Kidney epithelial cell (primary cell): ENCODE data around the gene NDUFV3. TPM values are rescaled to one million over a fixed set of nuclear protein-coding genes. Genes with fewer than 3 reads are reported as not detected.
A peak's percentile ranks its signal among the peaks of the same experiment; 100 is the strongest.

Experiments
- DNase-seq: peaks from one replicate; pipeline ENCODE4 v3.0.0-alpha.2; 2010; ENCODE audit warnings: low read depth
- H3K27me3 ChIP-seq: 2 replicates; pipeline ENCODE4 v1.6.0; 2011; ENCODE audit warnings: low read length; ENCODE audit not compliant: control insufficient read depth, insufficient read depth
- H3K36me3 ChIP-seq: 2 replicates; pipeline ENCODE4 v1.5.1; 2011; ENCODE audit warnings: low read length; ENCODE audit not compliant: control insufficient read depth, insufficient read depth
- H3K4me3 ChIP-seq: 2 replicates; pipeline ENCODE4 v1.5.1; 2011; ENCODE audit warnings: low read depth, mild to moderate bottlenecking, control low read depth, low read length
- total RNA-seq: library from RNA; depleted of rRNA; stranded (reverse); fragments of >200 nt; gene quantifications from 2 replicates; pipeline ENCODE4 v1.2.3, GENCODE V29; 2015
- TF ChIP-seq, protein P1 (sequence below): IDR thresholded peaks from 2 replicates; pipeline ENCODE4 v1.5.1; 2011; ENCODE audit warnings: mild to moderate bottlenecking, moderate library complexity, low read length, control low read depth, inconsistent platforms; ENCODE audit not compliant: insufficient read depth, poor library complexity, severe bottlenecking

NDUFV3 gene
- total RNA-seq, 1 donor from 2014 or later = 32.8 TPM

DNA sequence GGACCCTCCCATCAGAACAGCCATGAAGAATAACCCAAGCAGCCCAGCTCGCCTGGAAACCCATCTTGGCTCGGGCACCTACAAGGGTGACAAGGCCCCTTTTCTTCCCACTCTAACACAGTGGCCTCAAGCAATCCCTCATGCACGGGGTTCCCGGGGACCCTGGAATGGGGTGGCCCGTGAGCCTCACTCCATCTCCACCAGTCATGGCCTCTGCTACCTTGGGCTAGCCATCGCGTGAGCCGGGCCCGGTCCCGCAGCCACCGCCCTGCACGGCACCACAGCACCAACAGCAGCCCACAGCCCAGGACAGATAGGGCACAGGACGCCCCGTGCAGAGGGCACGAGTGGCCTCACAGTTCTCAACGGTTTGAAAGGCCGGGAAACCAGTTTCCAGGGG is 32.8 kb upstream of the NDUFV3 start:
- no peak for DNase-seq
- Histone ChIP-seq H3K36me3 (peaks cover 4% of the 10 kb centered on the region), H3K4me3 (no peak overlapping the region), H3K27me3 (no peaks in the 10 kb centered on the region)
- TF ChIP-seq, protein P1, sequence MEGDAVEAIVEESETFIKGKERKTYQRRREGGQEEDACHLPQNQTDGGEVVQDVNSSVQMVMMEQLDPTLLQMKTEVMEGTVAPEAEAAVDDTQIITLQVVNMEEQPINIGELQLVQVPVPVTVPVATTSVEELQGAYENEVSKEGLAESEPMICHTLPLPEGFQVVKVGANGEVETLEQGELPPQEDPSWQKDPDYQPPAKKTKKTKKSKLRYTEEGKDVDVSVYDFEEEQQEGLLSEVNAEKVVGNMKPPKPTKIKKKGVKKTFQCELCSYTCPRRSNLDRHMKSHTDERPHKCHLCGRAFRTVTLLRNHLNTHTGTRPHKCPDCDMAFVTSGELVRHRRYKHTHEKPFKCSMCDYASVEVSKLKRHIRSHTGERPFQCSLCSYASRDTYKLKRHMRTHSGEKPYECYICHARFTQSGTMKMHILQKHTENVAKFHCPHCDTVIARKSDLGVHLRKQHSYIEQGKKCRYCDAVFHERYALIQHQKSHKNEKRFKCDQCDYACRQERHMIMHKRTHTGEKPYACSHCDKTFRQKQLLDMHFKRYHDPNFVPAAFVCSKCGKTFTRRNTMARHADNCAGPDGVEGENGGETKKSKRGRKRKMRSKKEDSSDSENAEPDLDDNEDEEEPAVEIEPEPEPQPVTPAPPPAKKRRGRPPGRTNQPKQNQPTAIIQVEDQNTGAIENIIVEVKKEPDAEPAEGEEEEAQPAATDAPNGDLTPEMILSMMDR = no peak

DNA sequence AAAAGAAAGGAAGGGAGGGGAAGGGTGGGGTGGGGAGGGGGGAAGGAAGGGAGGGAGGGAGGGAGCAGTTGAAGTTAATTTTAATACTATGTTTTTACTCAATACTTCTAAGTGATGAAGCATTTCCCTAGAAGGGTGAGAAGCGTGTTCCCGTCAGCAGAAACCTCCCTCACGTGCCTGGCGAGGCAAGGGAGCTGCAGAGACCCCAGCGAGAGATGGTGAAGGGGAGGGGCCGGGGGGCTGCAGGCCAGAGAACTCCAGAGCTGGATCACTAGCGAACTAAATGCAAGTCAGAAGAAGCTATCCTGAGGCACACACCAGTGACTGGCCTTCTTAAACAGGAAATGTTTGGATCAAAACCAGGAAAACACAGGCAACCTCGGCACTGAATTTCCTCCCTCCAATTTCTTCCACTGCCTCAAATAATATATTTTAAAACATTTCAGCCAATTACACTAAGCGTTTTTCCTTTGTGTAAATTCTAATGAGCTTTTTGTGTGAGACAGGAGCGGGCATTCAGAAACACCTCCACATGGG is 31.7 kb upstream of the NDUFV3 start:
- TF ChIP-seq, protein P1 = no peak
- peaks cover 3% of the 10 kb centered on the region for H3K36me3 ChIP-seq

DNA sequence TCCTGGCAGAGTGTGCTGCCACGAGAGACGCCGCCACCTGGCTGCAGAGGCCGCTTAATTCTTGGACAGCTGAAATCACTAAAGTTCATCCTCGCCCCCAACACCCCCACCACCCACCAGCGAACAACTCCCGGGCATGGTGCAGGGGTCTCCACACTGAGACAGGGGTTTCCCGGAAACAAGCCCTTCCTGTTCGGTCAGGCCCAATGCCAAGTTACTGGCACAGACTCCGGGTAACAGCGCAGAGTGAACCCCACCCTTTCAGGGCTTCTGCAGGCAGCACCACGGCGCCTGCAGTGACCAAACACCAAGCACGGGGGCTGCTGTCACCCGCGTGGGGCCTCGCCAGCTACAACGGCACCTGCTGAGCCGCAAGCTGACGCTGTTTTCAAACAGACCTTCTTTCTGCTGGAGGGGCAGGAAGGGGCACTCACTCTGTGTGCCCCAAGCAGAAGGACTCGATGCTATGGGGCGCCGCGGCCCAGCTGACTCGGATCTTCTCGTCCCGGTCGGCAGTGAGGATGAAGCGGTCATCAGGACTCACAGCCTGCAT is 31.2 kb upstream of the NDUFV3 start:
- H3K36me3 ChIP-seq = peaks cover 3% of the 10 kb centered on the region

More for the DNA sequence above, 31.7 kb upstream of the NDUFV3 start:
- no peak overlapping the region for H3K4me3 ChIP-seq
- H3K27me3 ChIP-seq = no peaks in the 10 kb centered on the region
- no peak for DNase-seq

DNA sequence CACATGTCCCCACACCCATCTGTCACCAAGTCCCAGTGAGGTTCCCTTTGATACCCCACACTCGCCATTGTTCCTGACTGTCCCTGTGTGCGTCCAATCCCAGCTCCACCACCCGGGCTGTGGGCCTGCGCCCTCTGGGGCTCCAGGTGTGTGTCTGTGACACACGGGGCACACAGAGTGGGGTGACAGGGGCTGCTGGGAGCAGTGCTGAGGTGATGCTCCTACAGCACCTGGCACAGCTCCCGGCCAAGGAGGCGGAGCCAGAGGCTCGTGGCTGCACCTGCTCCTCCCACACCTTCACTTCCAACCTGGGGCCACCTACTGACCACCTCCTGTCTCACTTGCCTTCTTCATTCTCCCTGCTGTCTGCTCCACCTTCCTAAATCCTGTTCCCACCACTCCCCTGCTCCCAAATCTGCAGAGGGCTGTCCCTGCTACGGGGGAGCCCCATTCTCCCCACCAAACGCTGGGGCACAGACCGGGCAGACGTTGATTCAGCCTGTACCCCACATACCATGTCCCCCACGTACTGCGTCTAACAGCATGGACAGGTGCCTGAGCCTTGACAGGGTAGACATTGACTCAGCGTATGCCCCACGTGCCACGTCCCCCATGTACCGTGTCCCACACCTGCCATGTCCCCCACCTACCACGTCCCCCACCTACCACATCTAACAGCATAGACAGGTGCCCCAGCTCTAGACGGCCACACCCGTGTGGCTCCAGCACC is 30.2 kb upstream of the NDUFV3 start:
- peaks cover 3% of the 10 kb centered on the region for H3K36me3 ChIP-seq
- DNase-seq = no peak
- no peaks in the 10 kb centered on the region for H3K27me3 ChIP-seq
- no peak overlapping the region for H3K4me3 ChIP-seq
- TF ChIP-seq, protein P1 = no peak

More for the DNA sequence above, 31.2 kb upstream of the NDUFV3 start:
- Histone ChIP-seq H3K4me3 (no peak overlapping the region), H3K27me3 (no peaks in the 10 kb centered on the region)
- TF ChIP-seq, protein P1 = peak; percentile 8
- no peak for DNase-seq

DNA sequence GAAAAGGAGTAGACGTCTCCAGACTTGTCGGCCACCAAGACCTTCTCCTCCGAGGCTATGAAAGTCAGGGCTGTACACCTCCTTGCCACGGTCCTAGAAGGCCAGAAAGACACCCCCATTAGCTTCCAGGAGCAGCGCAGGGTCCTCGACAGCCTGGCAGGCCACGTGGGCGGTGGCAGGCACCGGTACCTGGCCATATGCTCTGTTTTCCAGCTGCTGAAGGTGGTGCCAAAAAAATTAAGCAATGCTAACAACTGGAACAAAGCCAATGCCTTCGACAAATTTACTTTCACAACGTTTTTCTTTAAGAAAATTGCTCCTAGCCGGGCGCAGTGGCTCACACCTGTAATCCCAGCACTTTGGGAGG is 29.6 kb upstream of the NDUFV3 start:
- H3K36me3 ChIP-seq = peaks cover 3% of the 10 kb centered on the region
- H3K4me3 ChIP-seq = no peak overlapping the region
- TF ChIP-seq, protein P1 = no peak
- DNase-seq = no peak
- no peaks in the 10 kb centered on the region for H3K27me3 ChIP-seq
